Globus pallidus (tissue), 1 donor: ENCODE data around the gene SLC5A5.
"Not testable (repeated sequence)": the region's sequence is repeated elsewhere in the genome, so short reads cannot be mapped to it uniquely, and the experiment has no call there.

Source experiments
- DNase-seq: peaks from one replicate; pipeline ENCODE4 v3.0.0-alpha.2; 2015; ENCODE audit warnings: low spot score

Gene SLC5A5

DNA sequence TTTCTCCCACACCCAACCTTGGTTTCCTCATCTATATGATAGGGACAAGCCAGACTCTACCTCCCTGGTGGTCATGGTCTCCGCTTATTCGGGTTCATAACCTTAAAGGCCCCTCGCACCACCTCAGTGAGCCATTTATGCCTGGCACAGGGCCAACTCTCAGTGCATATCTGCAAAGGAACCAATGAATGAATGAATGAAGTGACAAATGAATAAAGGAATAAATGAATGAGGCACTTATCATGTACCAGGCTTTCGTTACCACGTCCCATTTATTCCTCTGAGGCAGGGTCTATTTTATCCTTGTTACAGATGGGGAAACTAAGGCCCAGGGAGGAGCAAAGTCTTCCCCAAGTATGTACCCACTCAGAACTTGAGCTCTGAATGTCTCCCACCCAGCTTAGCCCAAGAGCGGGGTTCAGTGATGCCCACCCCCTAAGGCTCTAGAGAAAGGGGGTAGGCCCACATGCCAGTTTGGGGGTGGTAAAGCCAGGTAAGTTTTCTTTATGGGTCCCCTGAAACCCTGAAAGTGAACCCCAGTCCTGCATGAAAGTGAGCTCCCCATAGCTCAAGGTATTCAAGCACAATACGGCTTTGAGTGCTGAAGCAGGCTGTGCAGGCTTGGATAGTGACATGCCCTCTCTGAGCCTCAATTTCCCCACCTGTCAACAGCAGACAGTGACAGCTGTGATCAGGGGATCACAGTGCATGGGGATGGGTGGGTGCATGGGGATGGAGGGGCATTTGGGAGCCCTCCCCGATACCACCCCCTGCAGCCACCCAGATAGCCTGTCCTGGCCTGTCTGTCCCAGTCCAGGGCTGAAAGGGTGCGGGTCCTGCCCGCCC, 490 bp upstream of the SLC5A5 start:
- no peak for DNase-seq

DNA sequence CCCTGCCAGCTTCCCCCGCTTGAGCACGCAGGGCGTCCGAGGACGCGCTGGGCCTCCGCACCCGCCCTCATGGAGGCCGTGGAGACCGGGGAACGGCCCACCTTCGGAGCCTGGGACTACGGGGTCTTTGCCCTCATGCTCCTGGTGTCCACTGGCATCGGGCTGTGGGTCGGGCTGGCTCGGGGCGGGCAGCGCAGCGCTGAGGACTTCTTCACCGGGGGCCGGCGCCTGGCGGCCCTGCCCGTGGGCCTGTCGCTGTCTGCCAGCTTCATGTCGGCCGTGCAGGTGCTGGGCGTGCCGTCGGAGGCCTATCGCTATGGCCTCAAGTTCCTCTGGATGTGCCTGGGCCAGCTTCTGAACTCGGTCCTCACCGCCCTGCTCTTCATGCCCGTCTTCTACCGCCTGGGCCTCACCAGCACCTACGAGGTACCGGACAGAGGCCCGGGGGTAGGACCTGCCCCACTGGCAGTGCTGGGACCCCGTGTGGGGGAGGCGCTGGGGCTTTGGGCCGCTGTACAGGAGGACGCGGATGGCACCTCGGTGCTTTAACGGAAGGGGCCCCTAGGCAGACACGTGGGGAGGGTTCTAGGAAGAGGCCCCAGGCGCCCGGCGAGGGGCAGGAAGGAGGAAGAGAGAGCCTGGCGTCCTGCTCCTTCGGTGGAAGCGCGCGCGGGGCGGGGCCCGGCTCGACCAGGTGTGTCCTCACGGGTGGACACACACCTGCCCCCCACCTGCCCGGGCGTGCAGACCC, 681 bp downstream of the SLC5A5 start:
- no peak for DNase-seq

GRCh38 chr19:17873786-17874757, 2.3 kb downstream of the SLC5A5 start:
- DNase-seq: no peak

DNA sequence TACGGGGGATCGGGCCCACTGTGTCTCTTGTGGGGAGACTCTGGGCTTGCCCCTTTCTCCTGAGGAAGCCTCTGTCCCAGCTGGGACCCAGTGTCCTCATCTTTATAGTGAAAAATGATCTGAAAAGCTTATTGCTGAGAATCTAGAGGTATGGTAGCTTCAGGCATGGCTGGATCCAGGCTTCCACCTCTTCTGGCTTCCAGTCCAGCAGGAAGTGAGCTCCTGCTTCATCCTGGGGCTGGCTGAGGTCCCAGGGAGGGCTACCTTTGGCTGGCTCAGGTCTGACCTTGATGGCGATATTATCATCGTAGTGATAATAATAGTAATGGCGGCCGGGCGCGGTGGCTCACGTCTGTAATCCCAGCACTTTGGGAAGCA, 3.0 kb downstream of the SLC5A5 start:
- DNase-seq: no peak

GRCh38 chr19:17877696-17878095, 6.0 kb downstream of the SLC5A5 start:
- DNase-seq: no peak

DNA sequence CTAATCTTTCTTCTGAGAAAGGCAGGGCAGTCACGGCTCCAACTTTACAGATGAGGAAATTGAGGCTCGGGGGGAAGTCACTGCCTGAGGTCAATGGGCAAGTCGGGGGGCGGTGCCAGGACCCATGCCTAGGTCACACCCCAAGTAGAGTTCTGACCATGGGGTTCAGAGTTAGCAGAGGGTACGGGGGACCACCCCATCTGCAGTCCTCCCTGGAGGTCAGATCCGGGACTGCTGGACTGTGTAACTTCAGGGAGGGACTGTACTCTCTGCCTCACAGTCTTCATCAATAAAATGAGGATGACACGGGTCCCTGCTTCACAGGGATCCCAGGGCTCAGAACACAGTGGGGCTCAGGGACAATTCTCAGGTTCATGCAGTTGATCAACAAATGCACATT, 7.7 kb downstream of the SLC5A5 start:
- DNase-seq: no peak

DNA sequence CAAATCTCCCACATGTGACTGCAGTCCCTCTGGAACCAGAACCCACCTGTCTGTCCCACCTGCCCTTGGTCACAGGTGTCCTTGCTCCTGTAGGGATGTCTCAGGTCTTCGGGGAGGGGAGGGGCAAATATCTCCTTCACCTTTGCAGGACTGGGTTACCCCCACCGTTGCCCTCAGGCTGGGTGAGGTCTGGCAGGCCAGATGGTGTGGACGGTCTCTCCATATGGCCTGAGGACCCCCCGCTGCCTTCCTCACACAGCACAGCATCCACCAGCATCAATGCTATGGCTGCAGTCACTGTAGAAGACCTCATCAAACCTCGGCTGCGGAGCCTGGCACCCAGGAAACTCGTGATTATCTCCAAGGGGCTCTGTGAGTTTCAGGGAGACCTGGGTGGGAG, 10.0 kb downstream of the SLC5A5 start:
- DNase-seq: no peak

DNA sequence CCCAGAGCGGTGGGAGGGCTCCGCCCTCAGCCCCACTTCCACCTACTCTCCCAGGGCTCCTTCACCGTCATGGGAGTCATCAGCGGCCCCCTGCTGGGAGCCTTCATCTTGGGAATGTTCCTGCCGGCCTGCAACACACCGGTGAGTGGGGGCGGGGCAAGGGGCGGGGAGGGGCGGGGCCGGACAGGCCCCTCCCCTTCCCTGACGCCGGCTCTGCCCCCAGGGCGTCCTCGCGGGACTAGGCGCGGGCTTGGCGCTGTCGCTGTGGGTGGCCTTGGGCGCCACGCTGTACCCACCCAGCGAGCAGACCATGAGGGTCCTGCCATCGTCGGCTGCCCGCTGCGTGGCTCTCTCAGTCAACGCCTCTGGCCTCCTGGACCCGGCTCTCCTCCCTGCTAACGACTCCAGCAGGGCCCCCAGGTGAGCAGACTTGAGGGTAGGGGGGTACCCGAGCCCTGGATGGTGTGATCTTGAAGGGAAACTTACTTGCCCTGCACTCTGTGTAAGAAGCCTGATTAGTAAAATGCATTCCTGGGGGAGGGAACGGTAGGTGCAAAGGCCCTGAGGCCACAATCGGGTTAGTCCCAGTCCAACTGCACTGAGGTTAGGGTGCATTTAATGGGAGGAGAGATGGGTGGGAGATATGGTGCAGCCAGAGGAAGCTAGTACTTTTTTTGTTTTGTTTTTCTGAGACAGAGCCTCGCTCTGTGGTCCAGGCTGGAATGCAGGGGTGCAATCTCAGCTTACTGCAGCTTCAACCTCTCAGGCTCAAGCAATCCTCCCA, 12.1 kb downstream of the SLC5A5 start:
- no peak for DNase-seq

DNA sequence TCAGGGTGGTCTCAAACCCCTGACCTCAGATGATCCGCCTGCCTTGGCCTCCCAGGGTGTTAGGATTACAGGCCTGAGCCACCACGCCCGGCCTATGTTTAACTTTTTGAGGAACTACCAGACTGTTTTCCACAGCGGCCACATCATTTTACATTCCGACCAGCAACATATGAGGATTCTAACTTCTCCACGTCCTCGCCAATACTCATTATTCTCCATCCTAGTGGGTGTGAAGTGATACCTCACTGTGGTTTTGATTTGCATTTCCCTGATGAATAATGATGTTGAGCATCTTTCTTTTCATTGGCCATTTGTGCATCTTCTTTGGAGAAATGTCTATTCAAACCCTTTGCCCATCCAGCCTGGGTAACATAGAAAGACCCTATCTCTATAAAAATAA, 14.8 kb downstream of the SLC5A5 start:
- DNase-seq: no peak

GRCh38 chr19:17887221-17887620, 15.5 kb downstream of the SLC5A5 start:
- DNase-seq: not testable (repeated sequence)

GRCh38 chr19:17888260-17888659, 16.5 kb downstream of the SLC5A5 start:
- no peak for DNase-seq

DNA sequence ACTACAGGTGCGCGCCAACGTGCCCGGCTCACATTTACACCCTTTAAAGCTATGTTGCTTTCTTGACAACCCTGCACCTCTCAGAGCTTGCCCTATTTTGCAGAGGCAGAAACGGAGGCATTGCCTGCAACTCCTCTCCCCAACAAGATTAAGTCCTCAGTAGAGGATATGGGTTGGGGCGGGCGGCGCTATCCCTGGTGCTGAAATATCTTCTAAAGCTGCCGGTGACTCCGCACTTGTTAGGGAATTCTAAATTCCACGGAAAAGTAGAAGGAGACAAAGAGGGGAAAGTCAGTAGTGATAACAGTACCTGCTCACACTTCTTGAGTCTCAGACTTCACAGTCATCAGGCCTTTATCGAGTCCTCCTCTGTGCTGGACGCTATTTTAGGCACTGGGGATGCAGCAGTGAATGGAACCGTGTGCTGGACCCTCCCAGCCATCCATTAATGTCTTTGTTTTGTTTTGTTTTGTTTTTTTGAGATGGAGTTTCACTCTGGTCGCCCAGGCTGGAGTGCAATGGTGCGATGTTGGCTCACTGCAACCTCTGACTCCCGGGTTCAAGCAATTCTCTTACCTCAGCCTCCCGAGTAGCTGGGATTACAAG, 18.0 kb downstream of the SLC5A5 start:
- DNase-seq: no peak

GRCh38 chr19:17893766-17894165, 22.0 kb downstream of the SLC5A5 start:
- DNase-seq: no peak

GRCh38 chr19:17902701-17903100, 31.0 kb downstream of the SLC5A5 start:
- no peak for DNase-seq

DNA sequence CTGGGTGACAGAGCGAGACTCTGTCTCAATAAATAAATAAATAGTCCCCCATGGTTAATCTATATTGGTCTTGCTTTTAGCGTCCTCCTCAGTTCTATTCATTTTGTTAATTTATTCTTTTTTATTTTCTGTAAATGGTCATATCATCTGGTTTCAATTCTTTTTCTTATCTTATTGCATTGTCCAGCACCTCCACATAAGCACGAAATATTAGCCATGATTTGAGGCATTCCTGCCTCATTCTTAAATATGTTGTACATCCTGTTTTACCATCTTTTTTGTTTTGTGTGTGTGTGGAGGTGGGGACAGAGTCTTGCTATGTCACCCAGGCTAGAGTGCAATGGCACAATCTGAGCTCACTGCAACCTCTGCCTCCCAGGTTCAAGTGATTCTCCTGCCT, 36.5 kb downstream of the SLC5A5 start:
- no peak for DNase-seq

DNA sequence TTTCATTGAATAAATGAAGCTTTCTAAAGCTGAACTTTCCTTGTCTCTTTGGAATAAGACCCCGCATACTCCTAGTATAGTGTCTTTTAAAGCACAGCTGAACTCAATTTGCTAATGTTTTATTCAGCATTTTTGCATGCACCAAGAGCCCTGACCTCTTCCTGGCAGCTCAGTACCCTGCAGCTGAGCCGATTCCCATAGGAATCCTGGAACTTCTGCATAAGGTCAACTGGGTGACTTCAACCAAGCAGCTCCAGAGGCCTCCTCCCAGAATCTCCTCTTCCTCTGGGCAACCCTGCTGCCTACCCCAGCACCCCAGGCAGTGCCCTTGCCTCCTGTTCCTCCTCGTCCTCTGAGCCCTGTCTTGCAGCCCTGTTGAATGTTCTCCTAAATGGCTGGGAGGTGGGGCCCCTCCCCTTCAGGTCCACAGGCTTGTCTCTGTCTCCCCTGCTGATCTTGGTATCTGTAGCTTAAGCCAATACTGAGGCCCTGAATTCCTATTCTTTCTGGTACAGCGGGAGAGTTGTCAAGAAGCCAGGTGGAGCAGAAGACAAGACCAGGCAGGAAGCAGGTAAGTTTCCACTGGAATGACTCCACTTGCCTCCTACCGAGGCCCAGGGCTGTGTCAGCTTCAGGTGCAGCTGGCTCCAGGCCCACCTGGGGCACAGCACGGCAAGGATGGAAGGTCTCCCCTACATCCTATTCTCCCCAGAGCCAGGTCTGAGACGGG, 37.4 kb downstream of the SLC5A5 start:
- no peak for DNase-seq

DNA sequence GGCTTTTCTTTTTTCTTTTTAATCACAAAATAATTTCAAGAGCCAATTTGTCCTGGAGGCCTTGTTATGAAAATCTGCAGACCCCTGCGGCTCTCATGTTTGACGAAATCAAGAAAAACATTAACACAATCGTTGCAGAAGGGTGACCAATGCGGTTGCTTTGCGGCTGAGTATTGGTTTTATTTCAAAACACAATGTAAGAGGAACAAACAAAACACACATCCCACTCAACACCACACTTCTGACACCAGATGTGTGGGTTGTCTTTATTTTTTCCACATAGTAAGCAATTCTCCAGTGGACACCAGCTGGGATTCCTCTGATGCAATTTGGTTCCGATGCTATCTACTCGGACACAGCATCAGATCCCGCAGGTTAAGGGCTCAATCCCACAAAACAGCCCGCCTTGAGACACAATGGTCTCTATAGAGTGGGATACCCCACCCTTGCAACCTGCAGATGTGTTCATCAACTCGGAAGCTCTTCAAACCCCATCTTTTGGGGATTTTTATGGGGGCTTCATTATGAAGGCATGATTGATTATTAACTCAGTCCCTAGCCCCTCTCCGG, 39.1 kb downstream of the SLC5A5 start:
- no peak for DNase-seq

GRCh38 chr19:17915940-17916593, 44.3 kb downstream of the SLC5A5 start:
- no peak for DNase-seq

DNA sequence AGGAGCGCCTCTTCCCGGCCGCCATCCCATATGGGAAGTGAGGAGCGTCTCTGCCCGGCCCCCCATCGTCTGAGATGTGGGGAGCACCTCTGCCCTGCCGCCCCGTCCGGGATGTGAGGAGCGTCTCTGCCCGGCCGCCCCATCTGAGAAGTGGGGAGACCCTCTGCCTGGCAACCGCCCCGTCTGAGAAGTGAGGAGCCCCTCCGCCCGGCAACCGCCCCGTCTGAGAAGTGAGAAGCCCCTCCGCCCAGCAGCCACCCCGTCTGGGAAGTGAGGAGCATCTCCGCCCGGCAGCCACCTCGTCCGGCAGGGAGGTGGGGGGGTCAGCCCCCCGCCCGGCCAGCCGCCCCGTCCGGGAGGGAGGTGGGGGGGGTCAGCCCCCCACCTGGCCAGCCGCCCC, 46.4 kb downstream of the SLC5A5 start:
- DNase-seq: not testable (repeated sequence)
